Measurements from ENCODE around the gene RAB7A.

GRCh38 chr3:128859630-128860029, 133.6 kb downstream of the RAB7A start:
- TF ChIP-seq, protein P1, sequence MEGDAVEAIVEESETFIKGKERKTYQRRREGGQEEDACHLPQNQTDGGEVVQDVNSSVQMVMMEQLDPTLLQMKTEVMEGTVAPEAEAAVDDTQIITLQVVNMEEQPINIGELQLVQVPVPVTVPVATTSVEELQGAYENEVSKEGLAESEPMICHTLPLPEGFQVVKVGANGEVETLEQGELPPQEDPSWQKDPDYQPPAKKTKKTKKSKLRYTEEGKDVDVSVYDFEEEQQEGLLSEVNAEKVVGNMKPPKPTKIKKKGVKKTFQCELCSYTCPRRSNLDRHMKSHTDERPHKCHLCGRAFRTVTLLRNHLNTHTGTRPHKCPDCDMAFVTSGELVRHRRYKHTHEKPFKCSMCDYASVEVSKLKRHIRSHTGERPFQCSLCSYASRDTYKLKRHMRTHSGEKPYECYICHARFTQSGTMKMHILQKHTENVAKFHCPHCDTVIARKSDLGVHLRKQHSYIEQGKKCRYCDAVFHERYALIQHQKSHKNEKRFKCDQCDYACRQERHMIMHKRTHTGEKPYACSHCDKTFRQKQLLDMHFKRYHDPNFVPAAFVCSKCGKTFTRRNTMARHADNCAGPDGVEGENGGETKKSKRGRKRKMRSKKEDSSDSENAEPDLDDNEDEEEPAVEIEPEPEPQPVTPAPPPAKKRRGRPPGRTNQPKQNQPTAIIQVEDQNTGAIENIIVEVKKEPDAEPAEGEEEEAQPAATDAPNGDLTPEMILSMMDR (conservative IDR thresholded peaks at IDR 0.05) = no peak
- no peak for TF ChIP-seq ZFX (IDR thresholded peaks at IDR 0.05)
